ENCODE measurements around the gene BANF2. TPM values are rescaled to one million over a fixed set of nuclear protein-coding genes. Genes with fewer than 3 reads are reported as not detected.
"Not testable (repeated sequence)": the region's sequence is repeated elsewhere in the genome, so short reads cannot be mapped to it uniquely, and the experiment has no call there.

Gene BANF2
- total RNA-seq, 1 donor from 2014 or later: not detected

GRCh38 chr20:17768271-17768670 lies 68.5 kb downstream of the BANF2 start:
- Histone ChIP-seq H3K9me3 (no peaks in the 10 kb centered on the region), H3K27me3 (no peaks in the 10 kb centered on the region), H3K36me3 (no peaks in the 10 kb centered on the region), H3K27ac (no peak overlapping the region), H3K4me1 (no peaks in the 10 kb centered on the region), H3K4me3 (no peak overlapping the region)
- no peak for DNase-seq (ENCODE audit: extremely low spot score in 2 of 2)
- intact Hi-C loops (cut with DNase I): no loop called here
- TF ChIP-seq, protein P1, sequence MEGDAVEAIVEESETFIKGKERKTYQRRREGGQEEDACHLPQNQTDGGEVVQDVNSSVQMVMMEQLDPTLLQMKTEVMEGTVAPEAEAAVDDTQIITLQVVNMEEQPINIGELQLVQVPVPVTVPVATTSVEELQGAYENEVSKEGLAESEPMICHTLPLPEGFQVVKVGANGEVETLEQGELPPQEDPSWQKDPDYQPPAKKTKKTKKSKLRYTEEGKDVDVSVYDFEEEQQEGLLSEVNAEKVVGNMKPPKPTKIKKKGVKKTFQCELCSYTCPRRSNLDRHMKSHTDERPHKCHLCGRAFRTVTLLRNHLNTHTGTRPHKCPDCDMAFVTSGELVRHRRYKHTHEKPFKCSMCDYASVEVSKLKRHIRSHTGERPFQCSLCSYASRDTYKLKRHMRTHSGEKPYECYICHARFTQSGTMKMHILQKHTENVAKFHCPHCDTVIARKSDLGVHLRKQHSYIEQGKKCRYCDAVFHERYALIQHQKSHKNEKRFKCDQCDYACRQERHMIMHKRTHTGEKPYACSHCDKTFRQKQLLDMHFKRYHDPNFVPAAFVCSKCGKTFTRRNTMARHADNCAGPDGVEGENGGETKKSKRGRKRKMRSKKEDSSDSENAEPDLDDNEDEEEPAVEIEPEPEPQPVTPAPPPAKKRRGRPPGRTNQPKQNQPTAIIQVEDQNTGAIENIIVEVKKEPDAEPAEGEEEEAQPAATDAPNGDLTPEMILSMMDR (IDR thresholded peaks at IDR 0.05): no peak
- TF ChIP-seq POLR2A (IDR thresholded peaks at IDR 0.05): no peak
- TF ChIP-seq POLR2AphosphoS5 (IDR thresholded peaks at IDR 0.05; ENCODE audit: insufficient read depth in 1 of 2, low read depth in 1 of 2): no peak

GRCh38 chr20:17769716-17770115 lies 70.0 kb downstream of the BANF2 start:
- H3K27me3 ChIP-seq; DNase-seq (ENCODE audit: extremely low spot score in 2 of 2); H3K36me3 ChIP-seq; H3K4me1 ChIP-seq; H3K4me3 ChIP-seq; H3K9me3 ChIP-seq; intact Hi-C loops (cut with DNase I); H3K27ac ChIP-seq: not testable (repeated sequence)

DNA sequence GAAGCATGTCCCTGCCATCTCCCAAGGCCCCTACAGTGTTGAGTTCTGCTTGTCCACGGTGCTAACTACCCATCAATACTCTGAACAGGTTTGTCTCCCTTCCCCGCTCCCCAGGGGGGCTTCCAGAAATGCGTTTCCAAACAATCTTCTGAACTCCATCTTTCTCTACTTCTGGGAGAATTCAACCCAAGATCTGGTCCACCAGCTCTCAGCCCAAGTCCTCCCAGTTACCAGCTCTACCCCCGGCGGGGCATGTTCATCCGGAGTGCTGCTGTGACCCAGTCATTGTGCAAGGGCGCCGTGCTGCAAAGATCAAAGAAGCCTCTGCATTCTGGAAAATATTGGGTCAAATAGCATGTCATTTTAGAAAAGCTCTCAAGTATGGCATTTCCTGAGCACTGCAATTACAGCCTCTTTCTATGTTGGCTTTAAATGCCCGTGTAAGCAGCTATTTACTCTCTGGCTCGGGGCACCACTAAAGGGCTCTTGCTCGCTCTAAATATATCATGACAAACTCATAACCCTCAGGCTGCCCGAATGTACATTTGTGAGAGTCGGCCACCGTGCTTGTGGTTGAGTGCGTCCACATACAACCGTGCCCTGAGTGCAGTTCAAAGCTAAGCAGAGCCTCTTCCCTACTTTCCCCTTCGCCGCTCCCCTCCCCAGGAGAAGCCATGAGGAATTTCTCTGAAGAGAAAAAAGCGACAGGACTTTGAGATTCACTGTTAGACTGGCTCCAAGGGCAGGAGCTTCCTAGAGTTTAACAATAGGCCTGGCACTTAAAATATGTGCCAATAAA lies 71.6 kb downstream of the BANF2 start:
- Histone ChIP-seq H3K27ac (no peak overlapping the region), H3K4me3 (no peak overlapping the region), H3K27me3 (no peaks in the 10 kb centered on the region), H3K36me3 (no peaks in the 10 kb centered on the region), H3K4me1 (no peaks in the 10 kb centered on the region), H3K9me3 (no peaks in the 10 kb centered on the region)
- DNase-seq (ENCODE audit: extremely low spot score in 2 of 2): no peak
- TF ChIP-seq POLR2AphosphoS5 (IDR thresholded peaks at IDR 0.05; ENCODE audit: insufficient read depth in 1 of 2, low read depth in 1 of 2) (no peak), POLR2A (IDR thresholded peaks at IDR 0.05) (no peak)
- TF ChIP-seq, protein P1 (IDR thresholded peaks at IDR 0.05): no peak
- intact Hi-C loops (cut with DNase I): no loop called here

GRCh38 chr20:17772005-17772343 lies 72.2 kb downstream of the BANF2 start:
- Histone ChIP-seq H3K27ac (no peak overlapping the region), H3K36me3 (no peaks in the 10 kb centered on the region), H3K4me3 (no peak overlapping the region), H3K27me3 (no peaks in the 10 kb centered on the region), H3K4me1 (no peaks in the 10 kb centered on the region), H3K9me3 (no peaks in the 10 kb centered on the region)
- intact Hi-C loops (cut with DNase I): no loop called here
- TF ChIP-seq POLR2AphosphoS5 (IDR thresholded peaks at IDR 0.05; ENCODE audit: insufficient read depth in 1 of 2, low read depth in 1 of 2) (no peak), POLR2A (IDR thresholded peaks at IDR 0.05) (no peak)
- TF ChIP-seq, protein P1 (IDR thresholded peaks at IDR 0.05): no peak
- no peak for DNase-seq (ENCODE audit: extremely low spot score in 2 of 2)

DNA sequence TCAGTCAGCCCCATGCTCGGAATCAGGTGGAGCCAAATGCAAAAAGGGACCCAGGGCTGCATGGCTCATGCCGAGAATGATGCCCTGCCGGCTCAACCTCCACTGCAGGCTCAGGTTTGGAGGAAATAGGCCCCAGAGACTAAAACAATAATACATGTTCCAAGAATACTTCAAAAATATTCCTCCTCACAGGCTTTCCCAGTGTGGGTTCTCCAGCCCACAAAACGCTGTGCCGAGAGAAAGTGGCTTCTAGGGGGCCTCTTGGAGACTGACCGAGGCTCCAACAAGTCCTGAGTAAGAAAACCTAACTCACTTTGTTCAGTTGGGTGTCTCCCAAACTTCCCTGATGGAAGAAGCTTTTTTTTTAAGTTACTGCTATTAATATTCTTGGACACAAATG lies 73.9 kb downstream of the BANF2 start:
- intact Hi-C loops (cut with DNase I): no loop called here
- Histone ChIP-seq H3K9me3 (no peaks in the 10 kb centered on the region), H3K27ac (no peak overlapping the region), H3K27me3 (no peaks in the 10 kb centered on the region), H3K36me3 (no peaks in the 10 kb centered on the region), H3K4me3 (no peak overlapping the region), H3K4me1 (no peaks in the 10 kb centered on the region)
- TF ChIP-seq POLR2A (IDR thresholded peaks at IDR 0.05) (no peak), POLR2AphosphoS5 (IDR thresholded peaks at IDR 0.05; ENCODE audit: insufficient read depth in 1 of 2, low read depth in 1 of 2) (no peak)
- TF ChIP-seq, protein P1 (IDR thresholded peaks at IDR 0.05): no peak
- no peak for DNase-seq (ENCODE audit: extremely low spot score in 2 of 2)

Measured in vagina (tissue), 2 donors.